Eye (tissue), 1 donor: Measurements from ENCODE around the gene GBX1.

Source experiments
- DNase-seq: peaks from one replicate; pipeline ENCODE4 v3.0.0-alpha.2; 2015

The GBX1 gene

GRCh38 chr7:151125470-151125845 is 42.0 kb downstream of the GBX1 start:
- peak; percentile 82 for DNase-seq

GRCh38 chr7:151124899-151125399 is 42.5 kb downstream of the GBX1 start:
- no peak for DNase-seq

- no peak for DNase-seq
Observed at GRCh38 chr7:151124481-151124880, 43.0 kb downstream of the GBX1 start.

GRCh38 chr7:151123822-151124464 is 43.6 kb downstream of the GBX1 start:
- peak; percentile 95 for DNase-seq

DNA sequence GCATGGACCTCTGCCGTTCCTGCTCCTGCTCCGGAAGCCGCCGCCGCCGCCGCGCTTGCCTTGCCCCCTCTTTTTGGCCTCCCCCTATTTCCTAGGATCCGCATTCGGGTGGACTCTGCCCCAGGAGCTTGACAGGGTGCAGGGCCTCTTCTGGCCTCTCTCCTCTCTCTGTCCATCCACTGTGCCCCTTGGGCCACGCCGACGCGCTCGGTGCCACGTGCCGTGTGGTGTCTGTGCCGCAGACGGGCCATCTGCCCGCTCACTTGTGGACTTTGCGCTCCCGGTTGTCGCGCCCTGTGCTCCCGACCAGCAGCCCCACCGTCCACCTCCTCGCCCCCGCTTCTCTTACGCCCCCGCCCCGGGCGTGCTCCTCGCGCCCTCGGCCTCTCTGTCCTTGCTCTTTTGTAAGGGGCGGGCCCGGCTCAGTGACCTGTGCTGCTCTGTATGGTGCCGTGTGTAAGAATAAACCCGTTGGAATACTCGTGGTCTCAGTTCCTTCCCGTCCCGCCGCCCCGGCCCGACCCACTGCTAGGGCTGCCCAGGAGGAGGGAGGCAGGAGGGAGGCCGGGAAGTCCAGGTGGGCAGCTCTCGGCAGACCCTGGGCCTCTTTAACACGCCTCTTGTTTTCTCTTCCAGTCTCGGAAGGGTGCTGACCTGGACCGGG is 44.2 kb downstream of the GBX1 start:
- no peak for DNase-seq

GRCh38 chr7:151122796-151123157 is 44.7 kb downstream of the GBX1 start:
- DNase-seq: no peak

DNA sequence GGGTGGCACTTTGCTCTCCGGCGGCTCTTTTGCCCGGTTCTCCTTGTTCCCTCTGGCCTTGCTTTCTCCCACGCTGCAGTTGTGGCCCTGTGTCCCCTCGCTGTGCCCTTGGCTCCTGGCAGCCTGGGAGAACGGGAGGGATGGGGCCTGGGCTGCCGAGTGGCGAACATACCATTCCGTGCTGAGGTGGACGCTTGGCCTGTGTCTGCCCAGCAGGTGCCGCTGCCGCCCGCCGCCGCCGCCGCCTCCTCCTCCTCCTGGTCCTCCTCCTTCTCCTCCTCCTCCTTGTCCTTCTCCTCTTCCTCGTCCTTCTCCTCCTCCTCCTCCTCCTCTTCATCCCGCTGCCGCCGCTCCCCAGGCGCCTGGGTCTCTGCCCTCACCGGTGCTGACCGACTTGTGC is 45.2 kb downstream of the GBX1 start:
- peak; percentile 52 for DNase-seq

- no peak for DNase-seq
Observed at GRCh38 chr7:151121380-151122170, 45.9 kb downstream of the GBX1 start.

GRCh38 chr7:151120896-151121295 is 46.6 kb downstream of the GBX1 start:
- DNase-seq: no peak

GRCh38 chr7:151119902-151120301 is 47.6 kb downstream of the GBX1 start:
- DNase-seq: no peak

- no peak for DNase-seq
Observed at GRCh38 chr7:151119055-151119415, 48.5 kb downstream of the GBX1 start.

- no peak for DNase-seq
Observed at GRCh38 chr7:151118108-151119054, 49.1 kb downstream of the GBX1 start.

DNA sequence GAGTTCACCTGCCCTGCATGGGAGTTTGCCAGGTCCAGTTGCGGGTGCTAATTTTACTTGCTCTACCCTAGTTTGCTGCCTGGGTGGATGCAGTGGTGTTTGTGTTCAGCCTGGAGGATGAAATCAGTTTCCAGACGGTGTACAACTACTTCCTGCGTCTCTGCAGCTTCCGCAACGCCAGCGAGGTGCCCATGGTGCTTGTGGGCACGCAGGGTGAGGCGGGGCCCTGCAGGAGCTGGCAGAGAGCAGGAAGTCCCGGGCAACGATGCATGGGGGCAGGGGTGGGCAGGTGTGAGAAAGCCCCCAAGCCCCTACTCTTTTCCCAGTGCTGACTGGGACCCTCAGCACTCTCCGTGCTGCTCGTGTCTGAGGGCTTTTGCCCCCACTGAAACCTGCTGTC is 49.9 kb downstream of the GBX1 start:
- DNase-seq: no peak

DNA sequence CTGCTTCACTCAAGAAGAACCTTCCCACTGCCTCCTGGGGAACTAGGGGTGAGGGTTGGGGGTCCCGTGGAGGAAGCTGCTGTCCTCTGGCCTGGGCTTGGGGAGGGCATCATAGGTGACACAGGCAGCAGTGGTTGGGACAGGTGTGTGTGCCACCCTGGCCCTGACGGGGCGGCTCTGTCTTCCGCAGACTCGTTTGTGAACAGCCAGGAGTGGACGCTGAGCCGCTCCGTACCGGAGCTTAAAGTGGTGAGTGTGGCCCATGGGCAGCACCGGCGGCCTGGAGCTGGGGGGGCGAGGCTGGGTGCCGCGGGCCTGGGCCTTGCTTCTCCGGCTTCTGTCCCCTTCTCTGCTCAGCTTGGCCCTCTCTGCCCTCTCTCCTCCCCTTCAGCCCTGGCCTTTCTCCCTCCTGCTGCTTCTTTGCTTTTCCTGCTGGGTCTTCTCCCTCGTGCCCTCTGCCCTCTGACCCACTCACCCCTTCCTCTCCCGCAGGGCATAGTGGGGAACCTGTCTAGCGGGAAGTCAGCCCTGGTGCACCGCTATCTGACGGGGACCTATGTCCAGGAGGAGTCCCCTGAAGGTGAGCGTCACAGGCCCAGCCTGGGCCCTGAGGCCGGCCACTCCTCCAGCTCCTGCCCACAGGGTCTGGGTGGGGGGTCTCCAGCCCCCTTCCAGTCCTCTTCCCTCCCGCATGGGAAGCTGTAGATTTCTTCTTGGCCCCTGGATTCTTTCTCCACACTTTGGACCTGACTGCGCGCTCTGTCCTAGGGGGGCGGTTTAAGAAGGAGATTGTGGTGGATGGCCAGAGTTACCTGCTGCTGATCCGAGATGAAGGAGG is 50.7 kb downstream of the GBX1 start:
- no peak for DNase-seq

DNA sequence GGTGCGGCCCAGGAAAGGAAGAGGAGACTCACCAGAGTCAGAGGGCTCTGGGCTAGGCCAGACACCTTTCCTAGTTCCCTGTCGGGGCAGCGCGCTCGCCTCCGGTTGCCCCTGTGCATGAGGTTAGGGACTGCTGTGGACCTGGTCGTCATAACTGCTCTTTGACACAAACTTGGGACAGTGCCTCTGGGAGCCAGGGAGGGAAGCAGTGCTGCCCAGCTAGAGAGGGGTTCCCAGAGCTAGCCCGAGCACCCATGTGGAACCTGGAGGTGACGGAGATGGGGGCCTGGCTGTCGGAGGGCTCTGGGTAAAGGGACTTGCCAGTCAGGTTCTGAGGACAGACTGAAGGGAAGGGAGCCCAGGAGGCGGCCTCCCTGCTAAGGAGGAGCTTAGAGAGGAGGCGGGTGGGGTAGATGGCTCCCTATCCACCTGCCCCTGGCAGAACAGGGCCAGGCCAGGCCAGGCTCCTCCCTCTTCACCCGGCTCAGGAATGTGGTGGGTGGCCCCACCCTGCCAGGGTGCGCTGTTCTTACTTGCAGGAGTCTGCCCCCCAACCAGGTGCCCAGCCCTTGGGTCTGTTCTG is 51.6 kb downstream of the GBX1 start:
- peak; percentile 36 for DNase-seq

- peak; percentile 60 for DNase-seq
Observed at GRCh38 chr7:151115121-151115835, 52.2 kb downstream of the GBX1 start.

GRCh38 chr7:151114151-151115090 is 53.1 kb downstream of the GBX1 start:
- peak; percentile 39 for DNase-seq

DNA sequence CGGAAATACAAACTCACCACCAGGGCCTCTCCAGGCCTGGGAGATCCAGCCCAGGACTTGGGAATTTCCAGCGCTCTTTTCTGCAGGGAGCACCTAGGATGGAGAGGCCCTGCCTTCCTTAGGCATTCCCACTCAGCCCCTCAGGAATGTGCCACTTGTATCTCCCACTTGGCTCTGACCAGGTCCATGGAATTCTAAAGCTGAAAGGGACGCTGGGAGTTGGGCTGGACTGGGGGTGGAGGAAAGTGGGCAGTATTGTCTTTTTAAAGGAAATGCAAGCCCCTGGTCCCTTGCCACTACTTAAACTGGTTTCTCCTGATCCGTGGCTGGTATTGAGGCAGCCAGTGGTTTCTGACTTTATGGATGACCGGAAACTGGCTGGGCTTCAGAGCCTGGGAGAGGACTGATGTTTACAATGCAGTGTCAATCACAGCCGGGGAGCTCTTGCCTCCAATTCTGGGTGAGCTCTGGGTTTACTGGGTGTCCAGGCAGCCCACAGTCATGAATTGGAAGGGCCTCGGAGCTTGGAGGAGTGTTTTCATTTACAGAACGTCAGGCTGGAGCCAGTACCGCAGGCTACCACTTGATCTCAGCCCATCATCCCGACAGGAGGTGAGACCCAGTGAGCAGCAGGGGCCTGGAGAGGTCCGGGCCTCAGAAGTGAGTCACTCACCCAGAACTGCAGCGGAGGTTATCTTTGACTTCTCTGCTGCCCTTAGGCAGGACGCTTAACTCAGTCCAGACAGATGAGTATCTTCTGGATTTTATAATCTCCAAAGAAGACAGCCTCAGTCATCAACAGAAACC is 53.9 kb downstream of the GBX1 start:
- DNase-seq: peak; percentile 47
